Measurements from ENCODE around the gene DUSP5.

DUSP5 gene

GRCh38 chr10:110498982-110499795, 1.5 kb downstream of the DUSP5 start:
- Histone ChIP-seq H3K27me3 (ENCODE audit: control insufficient read depth, low read length) (peaks cover 52% of the 10 kb centered on the region), H3K9me2 (replicated peaks; ENCODE audit: control insufficient read depth, low read length) (no peaks in the 10 kb centered on the region), H3K4me2 (ENCODE audit: low read length) (no peak overlapping the region), H3K4me3 (ENCODE audit: low read length) (no peak overlapping the region), H3F3A (ENCODE audit: control insufficient read depth, insufficient read depth) (peaks cover 7% of the 10 kb centered on the region), H3K79me2 (ENCODE audit: control insufficient read depth, low read length) (no peaks in the 10 kb centered on the region), H3K36me3 (ENCODE audit: control insufficient read depth, low read length) (no peaks in the 10 kb centered on the region), H3K27ac (ENCODE audit: low read depth, low read length) (no peak overlapping the region), H3K4me1 (ENCODE audit: control insufficient read depth, low read length) (peaks cover 52% of the 10 kb centered on the region), H4K20me1 (ENCODE audit: control insufficient read depth, insufficient read depth, low read depth, low read length) (no peaks in the 10 kb centered on the region), H3K9me3 (ENCODE audit: control insufficient read depth, insufficient read depth, low read length) (no peaks in the 10 kb centered on the region)
- TF ChIP-seq CTCF (IDR thresholded peaks at IDR 0.05; ENCODE audit: low read depth, low read length, poor library complexity, severe bottlenecking) (no peak), EZH2phosphoT487 (IDR thresholded peaks at IDR 0.05; ENCODE audit: borderline replicate concordance, low read length) (no peak)

- Histone ChIP-seq H3K79me2 (ENCODE audit: control insufficient read depth, low read length) (no peaks in the 10 kb centered on the region), H3K4me2 (ENCODE audit: low read length) (no peak overlapping the region), H4K20me1 (ENCODE audit: control insufficient read depth, insufficient read depth, low read depth, low read length) (no peaks in the 10 kb centered on the region), H3K9me2 (replicated peaks; ENCODE audit: control insufficient read depth, low read length) (no peaks in the 10 kb centered on the region), H3K9me3 (ENCODE audit: control insufficient read depth, insufficient read depth, low read length) (no peaks in the 10 kb centered on the region), H3K4me3 (ENCODE audit: low read length) (no peak overlapping the region), H3K4me1 (ENCODE audit: control insufficient read depth, low read length) (peaks cover 58% of the 10 kb centered on the region), H3K27ac (ENCODE audit: low read depth, low read length) (no peak overlapping the region), H3K27me3 (ENCODE audit: control insufficient read depth, low read length) (peaks cover 56% of the 10 kb centered on the region), H3F3A (ENCODE audit: control insufficient read depth, insufficient read depth) (peaks cover 7% of the 10 kb centered on the region), H3K36me3 (ENCODE audit: control insufficient read depth, low read length) (no peaks in the 10 kb centered on the region)
- no peak for TF ChIP-seq EZH2phosphoT487 (IDR thresholded peaks at IDR 0.05; ENCODE audit: borderline replicate concordance, low read length)
- no peak for TF ChIP-seq CTCF (IDR thresholded peaks at IDR 0.05; ENCODE audit: low read depth, low read length, poor library complexity, severe bottlenecking)
These were observed 2.2 kb downstream of the DUSP5 start for GRCh38 chr10:110499796-110500514.

- Histone ChIP-seq H3K4me2 (ENCODE audit: low read length) (no peak overlapping the region), H3K4me3 (ENCODE audit: low read length) (no peak overlapping the region), H4K20me1 (ENCODE audit: control insufficient read depth, insufficient read depth, low read depth, low read length) (no peaks in the 10 kb centered on the region), H3K9me3 (ENCODE audit: control insufficient read depth, insufficient read depth, low read length) (no peaks in the 10 kb centered on the region), H3K4me1 (ENCODE audit: control insufficient read depth, low read length) (peaks cover 58% of the 10 kb centered on the region), H3K27me3 (ENCODE audit: control insufficient read depth, low read length) (peaks cover 56% of the 10 kb centered on the region), H3K9me2 (replicated peaks; ENCODE audit: control insufficient read depth, low read length) (no peaks in the 10 kb centered on the region), H3K36me3 (ENCODE audit: control insufficient read depth, low read length) (no peaks in the 10 kb centered on the region), H3F3A (ENCODE audit: control insufficient read depth, insufficient read depth) (peaks cover 7% of the 10 kb centered on the region), H3K27ac (ENCODE audit: low read depth, low read length) (no peak overlapping the region), H3K79me2 (ENCODE audit: control insufficient read depth, low read length) (no peaks in the 10 kb centered on the region)
- TF ChIP-seq EZH2phosphoT487 (IDR thresholded peaks at IDR 0.05; ENCODE audit: borderline replicate concordance, low read length) (no peak), CTCF (IDR thresholded peaks at IDR 0.05; ENCODE audit: low read depth, low read length, poor library complexity, severe bottlenecking) (no peak)
These were observed 2.8 kb downstream of the DUSP5 start for GRCh38 chr10:110500515-110500905.

Measured in DOHH2 (cell line).